Measurements from ENCODE around the gene ADAP1. TPM values are rescaled to one million over a fixed set of nuclear protein-coding genes. Genes with fewer than 3 reads are reported as not detected.

The ADAP1 gene
- total and polyA plus RNA-seq, 2 of the 13 experiments (the other 11 are each of a cell fraction or from before 2014, with no cell fraction given): 10.5 to 24.6 TPM

GRCh38 chr7:960269-960871 is 5.9 kb upstream of the ADAP1 start (continued):
- TF ChIP-seq ARHGAP35 (CRISPR knock-in tag; IDR thresholded peaks at IDR 0.05; ENCODE audit: borderline replicate concordance): 0 out of 2 replicates have a peak, but pooled peaks have one; percentile 74
- TF ChIP-seq ZNF597 (CRISPR knock-in tag; IDR thresholded peaks at IDR 0.05): no peak
- TF ChIP-seq, protein P1, sequence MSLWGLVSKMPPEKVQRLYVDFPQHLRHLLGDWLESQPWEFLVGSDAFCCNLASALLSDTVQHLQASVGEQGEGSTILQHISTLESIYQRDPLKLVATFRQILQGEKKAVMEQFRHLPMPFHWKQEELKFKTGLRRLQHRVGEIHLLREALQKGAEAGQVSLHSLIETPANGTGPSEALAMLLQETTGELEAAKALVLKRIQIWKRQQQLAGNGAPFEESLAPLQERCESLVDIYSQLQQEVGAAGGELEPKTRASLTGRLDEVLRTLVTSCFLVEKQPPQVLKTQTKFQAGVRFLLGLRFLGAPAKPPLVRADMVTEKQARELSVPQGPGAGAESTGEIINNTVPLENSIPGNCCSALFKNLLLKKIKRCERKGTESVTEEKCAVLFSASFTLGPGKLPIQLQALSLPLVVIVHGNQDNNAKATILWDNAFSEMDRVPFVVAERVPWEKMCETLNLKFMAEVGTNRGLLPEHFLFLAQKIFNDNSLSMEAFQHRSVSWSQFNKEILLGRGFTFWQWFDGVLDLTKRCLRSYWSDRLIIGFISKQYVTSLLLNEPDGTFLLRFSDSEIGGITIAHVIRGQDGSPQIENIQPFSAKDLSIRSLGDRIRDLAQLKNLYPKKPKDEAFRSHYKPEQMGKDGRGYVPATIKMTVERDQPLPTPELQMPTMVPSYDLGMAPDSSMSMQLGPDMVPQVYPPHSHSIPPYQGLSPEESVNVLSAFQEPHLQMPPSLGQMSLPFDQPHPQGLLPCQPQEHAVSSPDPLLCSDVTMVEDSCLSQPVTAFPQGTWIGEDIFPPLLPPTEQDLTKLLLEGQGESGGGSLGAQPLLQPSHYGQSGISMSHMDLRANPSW (CRISPR knock-in tag; IDR thresholded peaks at IDR 0.05; ENCODE audit: borderline replicate concordance): no peak
- TF ChIP-seq FOSL2 (CRISPR knock-in tag; IDR thresholded peaks at IDR 0.05): no peak; the same call in 1 of the 2 replicates
- TF ChIP-seq TFDP1 (CRISPR knock-in tag; IDR thresholded peaks at IDR 0.05; ENCODE audit: borderline replicate concordance): peak; percentile 30; the same call in 1 of the 2 replicates
- TF ChIP-seq ZNF12 (CRISPR knock-in tag; IDR thresholded peaks at IDR 0.05): no peak
- TF ChIP-seq, protein P2, sequence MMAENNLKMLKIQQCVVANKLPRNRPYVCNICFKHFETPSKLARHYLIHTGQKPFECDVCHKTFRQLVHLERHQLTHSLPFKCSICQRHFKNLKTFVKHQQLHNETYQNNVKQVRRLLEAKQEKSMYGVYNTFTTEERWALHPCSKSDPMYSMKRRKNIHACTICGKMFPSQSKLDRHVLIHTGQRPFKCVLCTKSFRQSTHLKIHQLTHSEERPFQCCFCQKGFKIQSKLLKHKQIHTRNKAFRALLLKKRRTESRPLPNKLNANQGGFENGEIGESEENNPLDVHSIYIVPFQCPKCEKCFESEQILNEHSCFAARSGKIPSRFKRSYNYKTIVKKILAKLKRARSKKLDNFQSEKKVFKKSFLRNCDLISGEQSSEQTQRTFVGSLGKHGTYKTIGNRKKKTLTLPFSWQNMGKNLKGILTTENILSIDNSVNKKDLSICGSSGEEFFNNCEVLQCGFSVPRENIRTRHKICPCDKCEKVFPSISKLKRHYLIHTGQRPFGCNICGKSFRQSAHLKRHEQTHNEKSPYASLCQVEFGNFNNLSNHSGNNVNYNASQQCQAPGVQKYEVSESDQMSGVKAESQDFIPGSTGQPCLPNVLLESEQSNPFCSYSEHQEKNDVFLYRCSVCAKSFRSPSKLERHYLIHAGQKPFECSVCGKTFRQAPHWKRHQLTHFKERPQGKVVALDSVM (CRISPR knock-in tag; IDR thresholded peaks at IDR 0.05): 0 out of 2 replicates have a peak, but pooled peaks have one; percentile 28
- peak; percentile 73 for TF ChIP-seq NFKB2 (CRISPR knock-in tag; IDR thresholded peaks at IDR 0.05; ENCODE audit: borderline replicate concordance)
- no peak for TF ChIP-seq SUZ12 (IDR thresholded peaks at IDR 0.05; ENCODE audit: low read depth, low read length)
- 0 out of 2 replicates have a peak, but pooled peaks have one; percentile 18 for TF ChIP-seq SP4 (CRISPR knock-in tag; IDR thresholded peaks at IDR 0.05)
- TF ChIP-seq, protein P3, sequence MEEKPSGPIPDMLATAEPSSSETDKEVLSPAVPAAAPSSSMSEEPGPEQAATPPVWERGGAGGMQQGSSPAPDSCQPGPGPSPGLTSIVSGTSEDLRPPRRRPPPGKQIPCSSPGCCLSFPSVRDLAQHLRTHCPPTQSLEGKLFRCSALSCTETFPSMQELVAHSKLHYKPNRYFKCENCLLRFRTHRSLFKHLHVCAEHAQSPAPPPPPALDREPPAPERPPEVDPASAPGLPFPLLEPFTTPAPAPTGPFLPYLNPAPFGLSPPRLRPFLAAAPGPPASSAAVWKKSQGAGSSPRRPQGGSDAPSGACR (CRISPR knock-in tag; IDR thresholded peaks at IDR 0.05): peak; percentile 64; the same call in 1 of the 2 replicates
- no peak for TF ChIP-seq NR2F1 (CRISPR knock-in tag; IDR thresholded peaks at IDR 0.05)
- TF ChIP-seq ZNF484 (CRISPR knock-in tag; IDR thresholded peaks at IDR 0.05; ENCODE audit: borderline replicate concordance, low read depth): no peak
- TF ChIP-seq ZNF709 (CRISPR knock-in tag; IDR thresholded peaks at IDR 0.05): no peak
- TF ChIP-seq, protein P4, sequence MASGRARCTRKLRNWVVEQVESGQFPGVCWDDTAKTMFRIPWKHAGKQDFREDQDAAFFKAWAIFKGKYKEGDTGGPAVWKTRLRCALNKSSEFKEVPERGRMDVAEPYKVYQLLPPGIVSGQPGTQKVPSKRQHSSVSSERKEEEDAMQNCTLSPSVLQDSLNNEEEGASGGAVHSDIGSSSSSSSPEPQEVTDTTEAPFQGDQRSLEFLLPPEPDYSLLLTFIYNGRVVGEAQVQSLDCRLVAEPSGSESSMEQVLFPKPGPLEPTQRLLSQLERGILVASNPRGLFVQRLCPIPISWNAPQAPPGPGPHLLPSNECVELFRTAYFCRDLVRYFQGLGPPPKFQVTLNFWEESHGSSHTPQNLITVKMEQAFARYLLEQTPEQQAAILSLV (CRISPR knock-in tag; IDR thresholded peaks at IDR 0.05; ENCODE audit: borderline replicate concordance): 0 out of 2 replicates have a peak, but pooled peaks have one; percentile 64
- TF ChIP-seq ZNF160 (CRISPR knock-in tag; IDR thresholded peaks at IDR 0.05): no peak; the same call in 1 of the 2 replicates
- TF ChIP-seq SCMH1 (CRISPR knock-in tag; IDR thresholded peaks at IDR 0.05; ENCODE audit: borderline replicate concordance): no peak
- TF ChIP-seq PHF5A (CRISPR knock-in tag; IDR thresholded peaks at IDR 0.05; ENCODE audit: low read depth, unreplicated experiment): no peak
- no peak for TF ChIP-seq ZKSCAN8 (CRISPR knock-in tag; IDR thresholded peaks at IDR 0.05; ENCODE audit: borderline replicate concordance)
- no peak for TF ChIP-seq ZNF605 (CRISPR knock-in tag; IDR thresholded peaks at IDR 0.05)
